Esophagus squamous epithelium (tissue), 5 donors: ENCODE data around the gene ARMH3. TPM values are rescaled to one million over a fixed set of nuclear protein-coding genes. Genes with fewer than 3 reads are reported as not detected.
"Not testable (repeated sequence)": the region's sequence is repeated elsewhere in the genome, so short reads cannot be mapped to it uniquely, and the experiment has no call there.

Experiments
- DNase-seq: peaks from one replicate; lab custom pipeline; 2025; lab: John Stamatoyannopoulos, UW
- H3K27ac ChIP-seq, 4 donors: fragments of 200-600 bp; sonication (generic); one replicate each; pipeline ENCODE4 v1.5.1; 2016 to 2019; ENCODE audit warnings: mild to moderate bottlenecking in 1 of 4
- H3K27me3 ChIP-seq, 4 donors: fragments of 200-600 bp; sonication (generic); 1 replicate in 3 of 4; 2 replicates in 1 of 4; pipeline versions ENCODE4 v1.5.1 to v1.6.0; 2017 to 2021; ENCODE audit warnings: antibody characterized with exemption in 1 of 4
- H3K36me3 ChIP-seq, 3 donors: fragments of 200-600 bp; sonication (generic); one replicate each; pipeline ENCODE4 v1.5.1; 2016 to 2019
- H3K4me1 ChIP-seq, 3 donors: fragments of 200-600 bp; sonication (generic); one replicate each; pipeline ENCODE4 v1.5.1; 2017 to 2019
- H3K4me3 ChIP-seq, 4 donors: fragments of 200-600 bp; sonication (generic); 1 replicate in 3 of 4; 2 replicates in 1 of 4; pipeline ENCODE4 v1.5.1; 2016 to 2019; ENCODE audit warnings: mild to moderate bottlenecking in 2 of 4, moderate library complexity in 1 of 4
- H3K9me3 ChIP-seq, 3 donors: fragments of 200-600 bp; sonication (generic); one replicate each; pipeline ENCODE4 v1.5.1; 2016 to 2019
- CTCF ChIP-seq, 6 experiments: fragments of 450-650 bp in 4 of 6; fragments of 200-600 bp in 2 of 6; sonication (generic) in 2 of 6; IDR thresholded peaks; one replicate each; pipeline ENCODE4 v1.5.1; 2016 to 2019; ENCODE audit warnings: antibody characterized with exemption in 6 of 6, mild to moderate bottlenecking in 4 of 6, moderate library complexity in 4 of 6
- POLR2A ChIP-seq, 4 donors: fragments of 450-650 bp; IDR thresholded peaks; one replicate each; pipeline ENCODE4 v1.6.1; 2017; ENCODE audit warnings: antibody characterized with exemption in 4 of 4, mild to moderate bottlenecking in 4 of 4, moderate library complexity in 3 of 4
- WGBS, 2 donors: methylation state at CpG; one replicate each; pipeline ENCODE4 v1.1.5; 2018; 5-methylcytosine and 5-hydroxymethylcytosine counted together
- intact Hi-C: fragments of 100-400 bp; cut with DNase I; formaldehyde crosslinking; loops from one replicate; pipeline ENCODE4 v1.15.0; 2022
- total RNA-seq, 4 donors: library from RNA; depleted of rRNA; stranded (reverse); fragments of >200 nt; gene quantifications; one replicate each; pipeline ENCODE4 v1.1.0, GENCODE V29; 2016
- donor health status: DM: yes; HTN: yes; CAD: no.

The ARMH3 gene
- total RNA-seq, 4 donors from 2014 or later, result 13.3 to 17.2 (median 16.1) TPM

- no peak overlapping the region for H3K4me3 ChIP-seq
- WGBS, 2 donors, result 69 to 72% methylated on average over 3 of the region's 3 CpGs
- H3K9me3 ChIP-seq, result no peaks in the 10 kb centered on the region
- H3K27ac ChIP-seq, result no peak overlapping the region
- no peak for DNase-seq
- H3K27me3 ChIP-seq, result no peaks in the 10 kb centered on the region
- intact Hi-C loops, result no loop called here
- H3K36me3 ChIP-seq, result no peaks in the 10 kb centered on the region
- H3K4me1 ChIP-seq, result peaks cover 0 to 15% (median 0%) of the 10 kb centered on the region in 3 donors
- no peak for TF ChIP-seq CTCF (IDR thresholded peaks at IDR 0.05)
- no peak for TF ChIP-seq POLR2A (IDR thresholded peaks at IDR 0.05)
Measured at GRCh38 chr10:102045292-102045691, 10.7 kb downstream of the ARMH3 start.

GRCh38 chr10:102040305-102041050, 15.5 kb downstream of the ARMH3 start:
- intact Hi-C loops, result no loop called here
- H3K9me3 ChIP-seq, result no peaks in the 10 kb centered on the region
- no peak overlapping the region for H3K27ac ChIP-seq
- 75 to 78% methylated on average over 7 of the region's 7 CpGs for WGBS, 2 donors
- H3K27me3 ChIP-seq, result no peaks in the 10 kb centered on the region
- peaks cover 0 to 43% (median 6%) of the 10 kb centered on the region in 3 donors for H3K36me3 ChIP-seq
- peaks cover 0 to 15% (median 0%) of the 10 kb centered on the region in 3 donors for H3K4me1 ChIP-seq
- H3K4me3 ChIP-seq, result no peak overlapping the region
- no peak for TF ChIP-seq POLR2A (IDR thresholded peaks at IDR 0.05)
- TF ChIP-seq CTCF (IDR thresholded peaks at IDR 0.05), result no peak
- no peak for DNase-seq

- Histone ChIP-seq H3K4me3 (no peak overlapping the region), H3K9me3 (no peaks in the 10 kb centered on the region), H3K27me3 (no peaks in the 10 kb centered on the region), H3K36me3 (peaks cover 0 to 64% (median 9%) of the 10 kb centered on the region in 3 donors), H3K27ac (no peak overlapping the region), H3K4me1 (peaks cover 0 to 2% (median 0%) of the 10 kb centered on the region in 3 donors)
- intact Hi-C loops, result no loop called here
- TF ChIP-seq POLR2A (IDR thresholded peaks at IDR 0.05) (no peak), CTCF (IDR thresholded peaks at IDR 0.05) (no peak)
- no peak for DNase-seq
Measured at GRCh38 chr10:102038410-102038809, 17.6 kb downstream of the ARMH3 start.

GRCh38 chr10:102035807-102036206, 20.2 kb downstream of the ARMH3 start:
- H3K27ac ChIP-seq, H3K4me1 ChIP-seq, intact Hi-C loops, H3K9me3 ChIP-seq, DNase-seq, H3K27me3 ChIP-seq, H3K4me3 ChIP-seq: not testable (repeated sequence)
- peaks cover 0 to 90% (median 23%) of the 10 kb centered on the region in 3 donors for H3K36me3 ChIP-seq
- no CpG with 5 or more reads among the region's 33 CpGs for WGBS, 2 donors

GRCh38 chr10:102033787-102034186, 22.2 kb downstream of the ARMH3 start:
- TF ChIP-seq CTCF (IDR thresholded peaks at IDR 0.05), result no peak
- no peak for TF ChIP-seq POLR2A (IDR thresholded peaks at IDR 0.05)
- Histone ChIP-seq H3K4me1 (no peaks in the 10 kb centered on the region), H3K9me3 (no peaks in the 10 kb centered on the region), H3K27me3 (no peaks in the 10 kb centered on the region), H3K36me3 (peaks cover 0 to 98% (median 26%) of the 10 kb centered on the region in 3 donors), H3K27ac (no peak overlapping the region), H3K4me3 (no peak overlapping the region)
- WGBS, 2 donors, result 79 to 88% methylated on average over 2 of the region's 2 CpGs
- intact Hi-C loops, result no loop called here
- DNase-seq, result no peak
